Fibroblast of skin of right quadriceps (primary cell): Measurements from ENCODE around the gene DENND4C.
A peak's percentile ranks its signal among the peaks of the same experiment; 100 is the strongest.
"Not testable (repeated sequence)": the region's sequence is repeated elsewhere in the genome, so short reads cannot be mapped to it uniquely, and the experiment has no call there.

Experiments used
- DNase-seq: peaks from one replicate; pipeline ENCODE4 v3.0.0-alpha.2; 2013

Gene DENND4C

DNA sequence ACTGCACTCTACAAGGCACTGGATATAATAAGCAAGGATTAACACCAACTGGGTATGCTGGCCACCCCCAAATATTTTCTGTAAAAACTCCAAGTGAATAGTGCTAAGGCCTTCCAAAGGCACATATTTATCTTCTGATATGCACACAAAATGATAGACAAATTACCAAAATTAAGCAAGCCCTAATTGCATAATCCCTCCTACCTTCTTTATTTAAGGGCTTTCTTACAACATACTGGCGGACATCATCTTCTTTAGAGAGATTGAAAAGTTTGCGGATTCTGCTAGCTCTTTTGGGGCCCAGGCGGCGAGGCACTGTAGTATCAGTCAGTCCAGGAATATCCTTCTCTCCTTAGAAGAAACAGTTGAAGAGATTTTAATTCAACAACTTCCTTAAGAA, 147.7 kb downstream of the DENND4C start:
- DNase-seq, result no peak

DNA sequence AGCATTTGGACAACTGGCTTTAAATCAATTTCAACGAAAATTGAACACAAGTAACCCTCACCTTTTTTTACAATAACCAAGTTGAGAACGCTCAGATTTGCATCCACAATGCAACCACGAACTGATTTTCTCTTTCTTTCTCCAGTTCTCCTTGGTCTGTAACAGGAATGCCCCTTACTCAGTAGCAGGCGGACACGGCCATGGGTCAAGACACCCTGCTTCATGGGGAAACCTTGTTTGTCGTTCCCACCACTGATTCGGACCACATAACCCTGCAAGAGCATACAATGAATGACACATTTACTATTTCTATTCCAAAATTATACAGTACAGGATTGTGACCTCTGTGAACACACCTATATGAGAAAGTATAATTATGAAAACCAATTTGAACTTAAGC, 148.2 kb downstream of the DENND4C start:
- DNase-seq, result no peak

DNA sequence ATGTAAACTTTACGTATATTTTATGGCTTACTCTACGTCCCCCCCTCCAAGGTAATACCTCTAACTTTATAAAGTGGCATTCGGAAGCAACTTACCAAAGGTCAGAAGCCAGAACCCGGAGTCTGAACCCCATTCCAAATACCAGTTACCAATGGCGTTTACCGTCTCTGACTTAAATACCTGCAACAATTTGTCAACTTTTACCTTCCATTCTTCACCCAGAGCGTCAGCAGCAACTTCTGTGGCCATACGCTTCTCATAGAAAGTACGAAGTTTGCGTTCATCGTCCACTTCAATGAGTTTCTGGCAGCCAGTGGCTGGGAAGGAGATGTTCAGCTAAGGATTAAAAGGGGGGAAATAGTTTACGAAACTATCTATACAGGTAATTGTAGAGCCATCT, 148.8 kb downstream of the DENND4C start:
- no peak for DNase-seq

DNA sequence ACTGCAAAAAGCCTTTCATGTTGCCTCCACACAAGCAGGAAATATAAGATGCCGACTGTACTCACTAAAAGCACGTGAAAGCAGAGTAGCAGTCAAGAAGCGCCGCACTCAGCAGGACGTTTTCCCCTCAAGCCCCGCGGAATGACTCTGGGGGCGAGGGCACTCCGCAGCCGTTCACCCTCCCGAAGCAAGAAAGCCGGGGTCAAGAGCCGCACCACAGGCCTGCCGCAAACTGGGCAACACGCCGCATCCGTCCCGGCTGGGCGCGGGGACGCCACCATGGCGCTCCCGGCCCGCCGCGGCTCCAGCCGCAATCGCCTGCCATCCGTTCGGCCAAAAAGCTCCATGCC, 149.2 kb downstream of the DENND4C start:
- peak; percentile 18 for DNase-seq

DNA sequence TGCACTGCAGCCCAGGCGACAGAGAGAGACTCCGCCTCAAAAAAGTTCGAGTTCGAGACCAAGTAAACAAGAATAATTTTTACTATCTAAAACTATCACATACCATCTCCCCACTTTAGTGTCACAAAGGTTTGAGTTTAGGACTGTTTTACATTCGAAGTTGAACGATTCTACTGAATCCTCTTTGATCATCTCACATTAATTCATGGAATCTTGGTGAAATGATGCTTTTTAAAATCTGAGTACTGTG, 150.3 kb downstream of the DENND4C start:
- no peak for DNase-seq

DNA sequence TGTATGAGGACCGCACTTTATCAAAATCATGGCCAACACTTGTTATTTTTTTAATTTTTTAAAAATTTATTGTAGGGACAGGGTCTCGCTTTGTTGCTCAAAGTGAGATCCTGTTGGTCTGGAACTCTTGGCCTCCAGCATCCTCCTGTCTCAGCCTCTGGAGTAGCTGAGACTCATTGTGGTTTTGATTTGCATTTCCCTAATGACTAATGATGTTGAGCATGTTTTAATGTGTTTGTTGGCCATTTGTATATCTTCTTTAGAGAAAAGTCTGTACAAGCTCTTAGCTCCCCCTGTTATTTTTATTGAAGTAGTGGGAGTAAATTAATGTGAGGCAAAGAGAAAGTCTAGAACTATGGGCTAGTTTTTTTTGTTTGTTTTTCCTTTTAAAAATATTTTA, 151.2 kb downstream of the DENND4C start:
- no peak for DNase-seq

DNA sequence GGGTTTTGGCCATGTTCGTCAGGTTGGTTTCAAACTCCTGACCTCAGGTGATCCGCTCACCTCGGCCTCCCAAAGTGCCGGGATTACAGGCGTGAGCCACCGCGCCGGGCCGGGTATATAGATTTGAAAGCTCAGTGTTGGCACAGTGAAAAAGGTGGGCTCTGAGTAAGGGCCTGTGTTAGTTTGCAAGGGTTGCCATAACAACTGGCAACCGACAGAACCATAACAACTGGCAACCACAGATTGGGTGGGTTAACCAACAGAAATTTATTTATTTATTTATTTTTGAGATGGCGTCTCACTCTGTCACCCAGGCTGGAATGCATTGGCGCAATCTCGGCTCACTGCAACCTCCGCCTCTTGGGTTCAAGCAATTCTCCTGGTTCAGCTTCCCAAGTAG, 154.7 kb downstream of the DENND4C start:
- DNase-seq, result not testable (repeated sequence)

DNA sequence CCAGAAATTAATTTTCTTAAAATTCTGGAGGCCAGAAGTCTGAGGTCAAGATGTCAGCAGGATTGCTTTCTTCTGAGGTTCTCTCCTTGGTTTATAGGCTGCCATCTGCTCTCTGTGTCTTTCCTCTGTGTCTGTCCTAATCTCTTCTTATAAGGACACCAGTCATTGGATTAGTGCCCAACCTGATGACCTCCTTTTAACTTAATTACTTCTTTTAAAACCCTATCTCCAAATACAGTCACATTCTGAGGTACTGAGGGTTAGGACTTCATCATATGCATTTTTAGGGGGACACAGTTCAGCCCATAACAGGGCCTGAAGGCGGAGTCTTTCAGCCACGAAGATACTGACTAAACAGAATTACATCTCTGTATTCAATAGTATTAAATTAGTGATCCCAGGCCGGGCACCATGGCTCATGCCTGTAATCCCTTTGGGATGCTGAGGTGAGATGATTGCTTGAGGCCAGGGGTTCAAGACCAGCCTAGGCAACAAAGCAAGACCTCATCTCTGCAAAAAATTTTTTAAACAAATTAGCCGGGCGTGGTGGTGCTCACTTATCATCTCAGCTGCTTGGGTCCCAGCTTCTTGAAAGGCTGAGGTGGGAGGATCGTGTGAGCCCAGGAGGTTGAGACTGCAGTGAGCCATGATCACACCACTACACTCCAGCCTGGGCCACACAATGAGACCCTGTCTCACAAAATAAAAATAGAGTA, 155.5 kb downstream of the DENND4C start:
- no peak for DNase-seq

DNA sequence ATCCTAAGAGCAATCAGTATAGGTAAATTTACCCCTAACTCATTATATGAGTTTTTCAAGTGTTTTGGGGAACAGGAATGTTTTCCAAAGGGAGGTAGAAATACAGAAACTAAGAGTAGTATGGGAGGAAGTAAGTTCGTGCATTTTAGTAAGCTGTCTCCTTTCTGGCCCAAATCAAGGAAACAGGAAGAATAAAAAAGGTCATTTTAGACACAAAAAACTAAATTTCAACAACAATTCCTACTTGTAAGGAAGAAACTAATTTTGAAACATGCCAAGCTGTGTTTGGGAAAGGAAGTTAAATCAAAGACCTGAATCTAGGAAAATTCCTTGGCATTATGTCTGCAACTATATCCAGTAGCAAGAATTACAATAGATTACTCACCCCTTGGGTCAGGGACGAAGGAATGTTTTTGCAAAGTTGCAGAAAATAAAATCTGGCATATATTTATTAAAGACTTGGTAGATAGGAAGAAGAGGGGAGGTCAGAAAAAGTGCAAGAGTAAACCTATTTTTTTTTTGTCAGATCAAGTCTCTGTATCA, 156.1 kb downstream of the DENND4C start:
- no peak for DNase-seq

DNA sequence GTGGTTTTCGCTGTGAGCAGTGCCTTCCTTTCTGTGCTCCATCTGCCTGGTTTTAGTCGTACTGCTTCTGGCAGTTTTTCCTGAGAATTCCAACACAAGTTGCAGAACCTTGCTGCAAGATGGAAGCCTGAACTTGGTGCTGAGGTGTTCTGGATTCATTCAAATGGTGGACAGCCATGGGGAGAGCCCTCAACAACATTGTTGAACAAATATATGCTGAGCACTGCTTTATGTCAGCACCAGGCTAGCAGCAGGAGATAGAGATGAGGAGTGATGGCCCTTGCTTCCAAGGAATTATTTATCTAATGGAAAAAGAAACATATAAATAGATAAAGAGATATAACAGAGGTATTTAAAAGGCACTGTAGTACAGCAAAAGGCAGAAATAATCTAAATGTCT, 156.8 kb downstream of the DENND4C start:
- DNase-seq, result no peak

DNA sequence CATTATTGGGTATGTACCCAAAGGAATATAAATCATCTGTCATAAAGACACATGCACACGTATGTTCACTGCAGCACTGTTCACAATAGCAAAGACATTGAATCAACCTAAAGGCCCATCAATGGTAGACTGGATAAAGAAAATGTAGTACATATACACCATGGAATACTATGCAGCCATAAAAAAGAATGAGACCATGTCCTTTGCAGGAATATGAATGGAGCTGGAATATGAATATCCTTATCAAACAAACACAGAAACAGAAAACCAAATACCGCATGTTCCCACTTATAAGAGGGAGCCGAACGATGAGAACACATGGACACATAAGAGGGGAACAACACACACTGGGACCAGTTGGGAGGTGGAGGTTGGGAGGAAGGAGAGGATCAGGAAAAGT, 159.0 kb downstream of the DENND4C start:
- not testable (repeated sequence) for DNase-seq

DNA sequence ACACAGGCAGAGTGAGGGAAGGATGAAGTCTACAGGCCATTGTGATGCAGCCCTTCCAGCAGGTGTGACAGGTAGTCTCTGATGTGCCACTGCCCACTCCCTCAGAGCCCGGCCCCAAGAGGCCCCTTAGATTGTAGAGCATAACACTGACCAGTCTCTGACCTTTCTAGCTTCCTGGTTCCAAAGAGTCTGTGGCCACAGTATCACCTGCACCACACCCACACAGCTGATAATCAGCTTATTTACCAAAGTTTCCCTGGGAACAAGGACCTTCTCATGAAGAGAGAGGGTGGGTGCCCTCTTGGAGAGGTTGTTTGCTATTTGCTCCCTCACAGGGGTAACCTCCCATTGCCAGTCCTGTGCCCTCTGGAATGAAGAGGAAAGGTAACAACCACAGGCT, 167.4 kb downstream of the DENND4C start:
- DNase-seq, result no peak

DNA sequence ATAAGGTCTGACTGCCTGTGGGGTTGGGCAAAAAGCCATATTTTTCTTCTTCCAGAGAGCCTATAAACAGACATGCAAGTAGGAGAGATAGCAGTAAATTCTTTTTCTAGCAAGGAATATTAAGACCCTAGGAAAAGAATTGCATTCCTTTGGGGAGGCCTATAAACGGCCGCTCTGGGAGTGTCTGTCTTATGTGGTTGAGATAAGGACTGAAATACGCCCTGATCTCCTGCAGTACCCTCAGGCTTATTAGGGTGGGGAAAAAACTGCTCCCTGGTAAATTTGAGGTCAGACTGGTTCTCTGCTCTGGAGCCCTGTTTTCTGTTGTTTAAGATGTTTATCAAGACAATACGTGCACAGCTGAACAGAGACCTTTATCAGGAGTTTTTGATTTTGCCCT, 172.7 kb downstream of the DENND4C start:
- not testable (repeated sequence) for DNase-seq

DNA sequence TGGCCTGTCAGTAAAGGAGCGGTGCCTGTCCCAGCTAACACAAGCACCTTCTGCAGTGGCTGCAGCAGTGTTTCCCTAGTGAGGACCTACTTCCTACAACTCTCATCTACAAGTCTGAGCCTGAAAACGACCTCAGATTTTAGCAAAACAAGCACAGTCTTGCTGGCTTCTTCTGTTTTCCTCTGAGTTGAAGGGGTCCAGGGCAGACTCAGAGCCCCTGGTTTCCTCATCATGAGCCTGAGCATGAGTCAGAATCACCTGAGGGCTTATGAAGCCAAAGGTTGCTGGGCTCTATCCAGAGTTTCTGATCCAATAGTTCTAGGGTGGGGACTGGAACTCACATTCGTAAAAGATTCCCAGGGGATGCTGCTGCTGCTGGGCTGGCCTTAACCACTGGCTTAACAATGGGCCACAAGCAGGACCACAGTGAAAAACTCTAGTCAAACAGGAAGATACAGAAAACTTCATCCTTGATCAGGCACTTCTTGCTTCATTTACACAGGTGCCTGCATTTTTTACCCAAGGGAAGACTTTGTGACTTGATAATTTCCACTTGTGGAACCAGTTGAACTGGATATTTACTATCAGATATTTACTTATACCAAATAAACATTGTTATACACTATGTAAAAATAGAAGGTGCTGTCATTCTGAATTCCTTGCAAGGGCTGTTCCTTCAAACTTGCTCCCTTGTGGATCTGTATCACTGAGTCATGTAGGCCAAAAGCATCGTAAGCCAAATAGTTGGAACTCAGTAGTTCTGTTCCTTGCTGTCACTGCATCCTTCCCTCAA, 174.0 kb downstream of the DENND4C start:
- DNase-seq, result no peak

DNA sequence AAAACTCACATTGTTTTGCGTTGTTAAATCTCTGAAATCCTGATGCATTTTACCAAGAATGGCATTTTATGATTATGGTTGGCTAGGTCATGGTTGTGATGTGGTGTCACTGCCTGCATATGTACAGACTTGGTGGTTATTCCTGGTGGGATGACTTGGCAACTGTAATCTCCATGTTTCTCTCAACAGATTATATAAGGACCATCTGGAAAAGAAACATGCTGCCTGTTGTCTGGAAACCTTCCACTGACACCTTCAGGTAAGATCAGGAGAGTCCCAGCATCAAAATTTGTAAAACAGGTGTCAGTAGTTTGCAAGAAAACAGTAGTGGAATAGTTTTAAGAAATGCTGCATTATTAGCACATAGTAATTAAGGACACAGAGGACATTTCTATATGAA, 175.3 kb downstream of the DENND4C start:
- DNase-seq, result no peak

DNA sequence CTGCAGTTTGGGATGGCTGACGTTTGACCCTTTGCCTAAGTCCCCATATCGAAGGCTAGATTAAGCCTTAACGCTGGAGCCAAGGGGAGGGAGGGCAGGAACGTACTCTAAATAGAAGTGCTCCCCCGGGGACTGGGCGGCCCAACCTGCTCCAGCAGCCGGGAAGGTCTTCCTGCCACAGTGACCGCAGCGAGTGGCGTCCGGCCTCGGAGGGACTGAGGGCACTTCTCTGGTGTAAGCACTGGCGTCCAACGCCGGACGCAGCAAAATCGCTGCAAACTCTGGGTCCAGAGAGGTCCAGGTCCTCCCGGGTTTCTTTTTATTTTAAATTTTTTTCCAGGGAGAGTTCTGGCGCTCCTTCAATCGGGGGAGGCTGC, 177.8 kb downstream of the DENND4C start:
- DNase-seq, result no peak

DNA sequence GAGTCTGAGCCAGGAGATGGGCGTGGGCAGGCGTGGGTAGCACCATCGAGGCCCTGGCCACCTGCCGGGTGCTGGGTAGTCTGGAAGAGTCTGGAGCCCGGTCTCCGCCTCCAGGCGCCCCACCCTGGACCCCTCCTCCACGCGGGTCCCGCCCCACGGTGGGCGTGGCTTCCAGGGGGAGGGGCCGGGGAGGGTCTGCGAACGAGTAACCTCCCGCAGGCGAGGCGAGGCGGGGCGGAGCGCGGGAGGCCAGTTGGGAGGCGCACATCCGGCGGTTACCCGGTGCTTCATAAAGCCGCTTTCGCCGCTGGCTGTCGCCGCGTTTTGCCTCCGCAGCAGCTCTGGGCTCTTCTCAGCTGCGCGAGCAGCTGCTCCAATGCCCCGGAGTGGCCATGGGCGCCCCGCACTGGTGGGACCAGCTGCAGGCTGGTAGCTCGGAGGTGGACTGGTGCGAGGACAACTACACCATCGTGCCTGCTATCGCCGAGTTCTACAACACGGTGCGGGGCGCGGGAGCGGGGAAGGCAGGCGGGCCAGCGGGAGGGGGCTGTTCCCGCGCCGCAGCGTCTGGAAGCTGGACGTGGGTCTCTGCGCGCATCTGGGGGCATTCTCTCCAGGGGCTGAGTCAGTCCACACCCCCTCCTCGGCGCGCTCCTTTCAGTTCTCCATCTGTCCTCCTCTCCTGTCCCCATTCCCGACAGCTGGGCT, 178.4 kb downstream of the DENND4C start, which contains the start of gene ACER2:
Gene ACER2 (plus strand): TSS at position 317 of the 708 bp plus-strand sequence. CDS start 76 bp downstream, at position 393.
- peak; percentile 87 for DNase-seq

DNA sequence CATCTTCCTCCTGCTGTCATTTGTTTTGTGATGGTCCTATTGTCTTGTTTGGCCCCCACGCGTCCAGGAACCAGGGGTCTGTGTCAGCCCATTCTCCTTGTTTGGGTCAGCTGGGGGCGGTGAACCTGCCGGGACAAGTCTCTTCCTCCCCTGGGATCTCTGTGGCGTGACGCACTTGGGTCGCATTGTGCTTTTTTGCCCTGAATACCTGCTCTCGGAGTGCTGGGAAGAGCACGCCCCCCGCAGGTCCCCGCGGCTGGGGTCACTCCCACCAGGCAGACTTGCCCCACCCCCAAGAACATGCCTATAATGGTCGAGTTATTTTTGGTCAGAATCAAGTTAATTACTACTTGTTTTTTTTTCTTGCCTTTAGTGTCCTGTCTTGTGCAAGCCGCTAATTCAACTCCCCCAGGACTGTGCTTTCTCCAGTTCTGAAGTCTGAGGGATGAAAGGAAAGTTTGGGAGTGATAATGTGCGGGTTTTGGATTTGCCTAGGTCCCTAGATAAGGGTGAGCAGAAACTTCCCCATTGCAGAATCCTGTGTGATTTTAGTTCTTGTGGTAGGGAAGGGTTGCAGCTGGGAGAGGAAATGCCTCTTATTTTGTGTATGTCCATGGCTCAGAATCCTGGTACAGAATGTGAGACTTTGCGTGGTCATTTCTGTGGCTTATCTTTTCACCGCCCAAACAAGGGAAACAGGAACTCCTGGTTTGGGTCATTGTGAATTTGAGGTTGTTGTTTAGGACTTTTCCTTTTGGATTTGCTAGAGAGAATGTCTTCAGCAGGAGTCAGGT, 179.1 kb downstream of the DENND4C start:
- no peak for DNase-seq

DNA sequence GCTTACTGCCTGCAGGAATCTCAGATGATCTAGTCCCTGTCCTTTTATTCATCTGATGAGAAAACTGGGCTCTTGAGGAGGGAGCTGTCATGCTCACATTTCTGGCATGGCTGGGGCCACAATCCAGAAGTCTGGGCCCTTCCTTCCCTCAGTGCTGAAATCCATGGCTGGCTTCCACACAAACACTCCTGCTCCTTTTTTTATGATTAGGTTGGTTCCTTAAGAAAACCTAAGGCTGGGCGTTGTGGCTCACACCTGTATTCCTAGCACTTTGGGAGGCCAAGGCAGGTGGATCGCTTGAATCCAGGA, 179.7 kb downstream of the DENND4C start:
- no peak for DNase-seq

DNA sequence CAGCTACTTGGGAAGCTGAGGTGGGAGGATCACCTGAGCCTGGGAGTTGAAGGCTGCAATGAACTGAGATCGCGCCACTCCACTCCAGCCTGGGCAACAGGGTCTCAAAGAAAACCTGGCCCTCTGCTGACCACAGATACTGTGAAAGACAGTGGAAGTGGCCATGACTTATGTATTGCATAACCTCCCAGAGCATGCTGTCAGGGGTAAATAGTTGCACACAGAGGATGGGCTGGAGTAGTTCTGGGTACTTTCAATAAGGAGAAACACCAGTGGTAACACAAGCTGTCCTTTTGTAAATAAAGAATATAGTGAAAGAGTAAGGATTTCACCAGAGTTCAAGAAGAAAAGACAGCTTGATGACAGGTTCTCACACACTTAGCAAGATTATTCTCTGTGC, 180.1 kb downstream of the DENND4C start:
- DNase-seq, result no peak

DNA sequence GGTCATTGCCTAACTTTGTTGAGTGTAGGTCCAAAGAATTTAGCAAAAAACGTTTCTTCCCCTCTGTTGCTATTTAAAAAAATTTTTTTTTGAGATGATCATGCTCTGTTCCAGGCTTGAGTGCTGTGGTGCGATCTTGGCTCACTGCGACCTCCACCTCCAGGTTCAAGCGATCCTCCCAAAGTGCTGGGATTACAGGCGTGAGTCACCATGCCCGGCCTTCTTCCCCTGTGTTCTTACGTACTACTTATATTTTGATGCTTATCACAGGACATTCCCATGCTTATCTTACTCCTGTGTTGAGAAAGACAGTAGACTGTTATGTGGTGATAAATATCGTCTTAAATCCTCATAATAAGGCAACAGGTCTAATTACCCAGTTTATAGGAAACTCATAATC, 180.8 kb downstream of the DENND4C start:
- DNase-seq, result no peak

DNA sequence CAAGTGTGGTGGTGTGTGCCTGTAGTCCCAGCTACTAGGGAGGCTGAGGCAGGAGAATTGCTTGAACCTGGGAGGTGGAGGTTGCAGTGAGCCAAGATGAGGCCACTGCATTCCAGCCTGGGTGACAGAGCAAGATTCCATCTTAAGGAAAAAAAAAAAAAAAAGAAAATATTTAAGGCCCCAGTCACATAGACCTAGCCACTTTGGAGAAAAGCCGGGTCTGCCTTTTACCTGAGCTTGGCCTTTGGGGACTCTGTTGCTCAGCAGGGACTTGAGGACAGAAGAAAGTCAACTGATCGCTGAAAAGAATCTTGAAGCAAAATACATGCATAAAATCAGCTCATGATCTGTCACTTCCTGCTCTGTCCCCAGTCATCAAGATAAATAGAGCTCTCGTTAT, 183.0 kb downstream of the DENND4C start:
- not testable (repeated sequence) for DNase-seq

DNA sequence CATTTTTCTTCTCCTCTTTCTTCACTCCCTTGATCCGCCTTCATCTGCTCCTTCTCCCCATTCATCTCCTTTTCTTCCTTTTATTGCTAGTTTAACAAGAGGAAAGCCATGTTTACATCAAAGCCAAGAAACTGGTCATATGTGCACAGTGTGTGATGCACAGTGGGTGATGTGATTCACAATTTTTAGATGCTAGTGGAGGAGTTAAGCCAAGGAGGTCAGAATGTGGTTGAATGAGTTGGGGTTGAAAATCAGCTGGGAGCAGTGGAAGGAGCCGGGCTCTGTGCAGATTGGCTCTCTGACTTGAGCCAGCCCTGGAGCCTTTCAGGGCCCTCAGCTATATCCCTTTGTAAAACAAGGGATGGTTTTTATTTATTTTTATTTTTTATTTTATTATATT, 185.7 kb downstream of the DENND4C start:
- DNase-seq, result no peak
